NT2/D1 (cell line): ENCODE measurements around the gene PIGX.

ENCODE experiments used
- DNase-seq: peaks from one replicate; pipeline ENCODE4 v3.0.0-alpha.2; 2011; ENCODE audit warnings: low read depth, low spot score
- H3K27me3 ChIP-seq: 2 replicates; pipeline ENCODE4 v1.6.0; 2011; ENCODE audit warnings: mild to moderate bottlenecking; ENCODE audit not compliant: insufficient read length, insufficient read depth
- H3K36me3 ChIP-seq: 2 replicates; pipeline ENCODE4 v1.6.1; 2011; ENCODE audit warnings: mild to moderate bottlenecking, low read length, mixed read lengths; ENCODE audit not compliant: insufficient read depth, insufficient read length
- H3K4me1 ChIP-seq: 2 replicates; pipeline ENCODE4 v1.5.1; 2011; ENCODE audit not compliant: insufficient read depth, insufficient read length
- H3K4me3 ChIP-seq: 2 replicates; pipeline ENCODE4 v1.5.1; 2011; ENCODE audit warnings: low read depth; ENCODE audit not compliant: insufficient read length
- H3K9ac ChIP-seq: 2 replicates; pipeline ENCODE4 v1.6.0; 2011; ENCODE audit warnings: low read depth; ENCODE audit not compliant: insufficient read length
- H3K9me3 ChIP-seq: 2 replicates; pipeline ENCODE4 v1.5.1; 2011; ENCODE audit warnings: mild to moderate bottlenecking, low read length; ENCODE audit not compliant: insufficient read depth
- SUZ12 ChIP-seq: IDR thresholded peaks from 2 replicates; pipeline ENCODE4 v1.6.1; 2011; ENCODE audit not compliant: insufficient read length, insufficient read depth; ENCODE audit errors: extremely low read depth
- YY1 ChIP-seq: IDR thresholded peaks from 2 replicates; pipeline ENCODE4 v1.6.1; 2011; ENCODE audit not compliant: insufficient read length, insufficient read depth
- ZNF274 ChIP-seq: IDR thresholded peaks from 2 replicates; pipeline ENCODE4 v1.6.1; 2011; ENCODE audit warnings: mild to moderate bottlenecking, low read depth, low read length

PIGX gene

GRCh38 chr3:196778755-196779154 is 66.6 kb downstream of the PIGX start:
- DNase-seq = no peak
- Histone ChIP-seq H3K9ac (no peak overlapping the region), H3K4me3 (no peak overlapping the region), H3K36me3 (peaks cover 28% of the 10 kb centered on the region), H3K9me3 (peaks cover 23% of the 10 kb centered on the region; the same call in 1 of the 2 replicates), H3K4me1 (no peaks in the 10 kb centered on the region), H3K27me3 (no peaks in the 10 kb centered on the region)
- TF ChIP-seq YY1 (no peak), ZNF274 (no peak), SUZ12 (no peak)

GRCh38 chr3:196782511-196782910 is 70.3 kb downstream of the PIGX start:
- Histone ChIP-seq H3K9ac (no peak overlapping the region), H3K9me3 (peaks cover 32% of the 10 kb centered on the region; the same call in 1 of the 2 replicates), H3K4me1 (no peaks in the 10 kb centered on the region), H3K36me3 (peaks cover 42% of the 10 kb centered on the region), H3K27me3 (no peaks in the 10 kb centered on the region), H3K4me3 (no peak overlapping the region)
- DNase-seq = no peak
- TF ChIP-seq ZNF274 (no peak), YY1 (no peak), SUZ12 (no peak)
